ENCODE data around the gene TMEM72.

DNA sequence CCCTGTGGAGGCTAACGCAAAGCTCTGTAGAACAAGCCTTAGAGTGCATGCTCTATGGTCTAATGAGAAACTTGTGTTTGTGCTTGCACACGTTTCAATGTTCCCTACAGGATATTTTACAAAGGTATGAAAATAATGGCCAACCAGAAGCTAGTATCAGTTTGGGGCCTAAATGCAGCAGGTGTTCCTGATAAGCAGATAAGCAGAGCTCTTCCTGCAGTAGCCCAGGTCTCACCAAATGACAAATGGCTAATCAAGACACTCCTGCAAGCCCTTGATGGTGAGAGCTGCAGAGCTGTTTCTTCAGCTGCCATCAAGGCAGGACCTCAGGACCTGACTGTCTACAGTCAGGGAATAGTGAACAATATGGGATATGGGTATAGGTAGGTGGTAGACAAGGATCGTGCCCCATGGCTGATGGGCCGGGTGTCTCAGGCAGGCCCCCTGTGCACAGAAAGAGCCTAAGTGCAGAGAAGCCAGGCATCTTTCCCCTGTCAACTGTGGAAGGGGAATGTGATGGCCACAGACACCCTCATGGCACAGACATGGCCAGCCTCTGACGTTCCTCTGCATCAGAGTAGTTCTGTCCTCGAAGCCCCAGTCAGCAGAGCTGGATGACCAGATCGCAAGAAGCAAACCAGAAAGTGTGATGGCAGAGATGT lies 25.3 kb downstream of the TMEM72 start:
- TF ChIP-seq POLR2A (IDR thresholded peaks at IDR 0.05) (no peak), EP300 (IDR thresholded peaks at IDR 0.05) (no peak), POLR2AphosphoS5 (IDR thresholded peaks at IDR 0.05) (no peak)
- TF ChIP-seq, protein P1, sequence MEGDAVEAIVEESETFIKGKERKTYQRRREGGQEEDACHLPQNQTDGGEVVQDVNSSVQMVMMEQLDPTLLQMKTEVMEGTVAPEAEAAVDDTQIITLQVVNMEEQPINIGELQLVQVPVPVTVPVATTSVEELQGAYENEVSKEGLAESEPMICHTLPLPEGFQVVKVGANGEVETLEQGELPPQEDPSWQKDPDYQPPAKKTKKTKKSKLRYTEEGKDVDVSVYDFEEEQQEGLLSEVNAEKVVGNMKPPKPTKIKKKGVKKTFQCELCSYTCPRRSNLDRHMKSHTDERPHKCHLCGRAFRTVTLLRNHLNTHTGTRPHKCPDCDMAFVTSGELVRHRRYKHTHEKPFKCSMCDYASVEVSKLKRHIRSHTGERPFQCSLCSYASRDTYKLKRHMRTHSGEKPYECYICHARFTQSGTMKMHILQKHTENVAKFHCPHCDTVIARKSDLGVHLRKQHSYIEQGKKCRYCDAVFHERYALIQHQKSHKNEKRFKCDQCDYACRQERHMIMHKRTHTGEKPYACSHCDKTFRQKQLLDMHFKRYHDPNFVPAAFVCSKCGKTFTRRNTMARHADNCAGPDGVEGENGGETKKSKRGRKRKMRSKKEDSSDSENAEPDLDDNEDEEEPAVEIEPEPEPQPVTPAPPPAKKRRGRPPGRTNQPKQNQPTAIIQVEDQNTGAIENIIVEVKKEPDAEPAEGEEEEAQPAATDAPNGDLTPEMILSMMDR (IDR thresholded peaks at IDR 0.05) = no peak
